DOHH2 (cell line): ENCODE results near the gene SLMAP.
"Not testable (repeated sequence)": the region's sequence is repeated elsewhere in the genome, so short reads cannot be mapped to it uniquely, and the experiment has no call there.

ENCODE experiments used
- H3F3A ChIP-seq: fragments of 200-600 bp; sonication (generic), shearing (Covaris generic); 2 replicates; pipeline ENCODE4 v1.6.0; 2016; ENCODE audit warnings: antibody characterized with exemption, mild to moderate bottlenecking; ENCODE audit not compliant: control insufficient read depth, insufficient read depth
- H3K27ac ChIP-seq: fragments of 200-600 bp; sonication (generic); 2 replicates; pipeline ENCODE4 v1.5.1; 2014; ENCODE audit warnings: low read depth, mild to moderate bottlenecking, low read length, moderate library complexity
- H3K27me3 ChIP-seq: fragments of 200-600 bp; sonication (generic); 2 replicates; pipeline ENCODE4 v1.6.1; 2014; ENCODE audit warnings: mild to moderate bottlenecking, low read length, mixed read lengths; ENCODE audit not compliant: control insufficient read depth
- H3K36me3 ChIP-seq: fragments of 200-600 bp; sonication (generic); 2 replicates; pipeline ENCODE4 v1.6.1; 2014; ENCODE audit warnings: mild to moderate bottlenecking, low read length, moderate library complexity, mixed read lengths; ENCODE audit not compliant: control insufficient read depth
- H3K4me1 ChIP-seq: fragments of 200-600 bp; sonication (generic); 2 replicates; pipeline ENCODE4 v1.6.1; 2014; ENCODE audit warnings: mild to moderate bottlenecking, low read length, mixed read lengths; ENCODE audit not compliant: control insufficient read depth
- H3K4me2 ChIP-seq: fragments of 200-600 bp; sonication (generic); 2 replicates; pipeline ENCODE4 v1.6.0; 2014; ENCODE audit warnings: mild to moderate bottlenecking, low read length, moderate library complexity
- H3K4me3 ChIP-seq: fragments of 200-600 bp; sonication (generic); 2 replicates; pipeline ENCODE4 v1.5.1; 2014; ENCODE audit warnings: mild to moderate bottlenecking, low read length, mixed read lengths
- H3K79me2 ChIP-seq: fragments of 200-600 bp; sonication (generic); 2 replicates; pipeline ENCODE4 v1.6.1; 2014; ENCODE audit warnings: mild to moderate bottlenecking, low read length, mixed read lengths; ENCODE audit not compliant: control insufficient read depth
- H3K9me2 ChIP-seq: fragments of 200-600 bp; sonication (generic); replicated peaks from 2 replicates; pipeline ENCODE4 v1.6.1; 2014; ENCODE audit warnings: mild to moderate bottlenecking, low read length, mixed read lengths; ENCODE audit not compliant: control insufficient read depth
- H3K9me3 ChIP-seq: fragments of 200-600 bp; sonication (generic); 2 replicates; pipeline ENCODE4 v1.6.1; 2014; ENCODE audit warnings: antibody characterized with exemption, low read length, mixed read lengths; ENCODE audit not compliant: control insufficient read depth, insufficient read depth
- H4K20me1 ChIP-seq: fragments of 200-600 bp; sonication (generic); 2 replicates; pipeline ENCODE4 v1.6.0; 2014; ENCODE audit warnings: low read depth, mild to moderate bottlenecking, antibody characterized with exemption, low read length, moderate library complexity; ENCODE audit not compliant: control insufficient read depth, insufficient read depth
- EZH2phosphoT487 ChIP-seq: fragments of 200-600 bp; sonication (generic); IDR thresholded peaks from 2 replicates; pipeline ENCODE4 v1.6.1; 2017; ENCODE audit warnings: borderline replicate concordance, mild to moderate bottlenecking, antibody characterized with exemption, low read length, moderate library complexity, mixed read lengths
- TF ChIP-seq, protein P1 (sequence below): fragments of 200-600 bp; sonication (generic); IDR thresholded peaks from one replicate; pipeline ENCODE4 v1.5.1; 2014; ENCODE audit warnings: antibody characterized with exemption, mild to moderate bottlenecking, low read depth, low read length; ENCODE audit not compliant: poor library complexity, severe bottlenecking

Gene SLMAP

DNA sequence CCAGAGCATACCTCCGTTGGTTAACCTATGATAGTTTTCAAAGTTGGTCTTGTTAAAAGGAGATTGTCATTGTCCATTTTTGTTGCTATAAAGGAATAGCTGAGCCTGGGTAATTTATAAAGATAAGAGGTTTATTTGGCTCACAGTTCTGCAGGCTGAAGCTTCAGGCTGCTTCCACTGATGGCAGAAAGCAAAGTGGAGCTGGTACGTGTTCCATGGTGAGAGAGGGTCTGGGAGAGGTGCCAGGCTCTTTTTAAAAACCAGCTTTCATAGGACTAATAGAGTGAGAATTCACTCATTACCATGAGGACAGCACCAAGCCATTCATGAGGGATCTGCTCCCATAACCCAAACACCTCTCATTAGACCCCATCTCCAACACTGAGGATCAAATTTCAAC, 107.3 kb downstream of the SLMAP start:
- Histone ChIP-seq H3K27me3 (no peaks in the 10 kb centered on the region), H4K20me1 (no peaks in the 10 kb centered on the region), H3K36me3 (peaks cover 31% of the 10 kb centered on the region), H3K4me3 (no peak overlapping the region), H3K27ac (no peak overlapping the region), H3K9me3 (no peaks in the 10 kb centered on the region), H3K79me2 (no peaks in the 10 kb centered on the region), H3F3A (no peaks in the 10 kb centered on the region), H3K9me2 (no peaks in the 10 kb centered on the region), H3K4me2 (no peak overlapping the region), H3K4me1 (no peaks in the 10 kb centered on the region)
- TF ChIP-seq, protein P1, sequence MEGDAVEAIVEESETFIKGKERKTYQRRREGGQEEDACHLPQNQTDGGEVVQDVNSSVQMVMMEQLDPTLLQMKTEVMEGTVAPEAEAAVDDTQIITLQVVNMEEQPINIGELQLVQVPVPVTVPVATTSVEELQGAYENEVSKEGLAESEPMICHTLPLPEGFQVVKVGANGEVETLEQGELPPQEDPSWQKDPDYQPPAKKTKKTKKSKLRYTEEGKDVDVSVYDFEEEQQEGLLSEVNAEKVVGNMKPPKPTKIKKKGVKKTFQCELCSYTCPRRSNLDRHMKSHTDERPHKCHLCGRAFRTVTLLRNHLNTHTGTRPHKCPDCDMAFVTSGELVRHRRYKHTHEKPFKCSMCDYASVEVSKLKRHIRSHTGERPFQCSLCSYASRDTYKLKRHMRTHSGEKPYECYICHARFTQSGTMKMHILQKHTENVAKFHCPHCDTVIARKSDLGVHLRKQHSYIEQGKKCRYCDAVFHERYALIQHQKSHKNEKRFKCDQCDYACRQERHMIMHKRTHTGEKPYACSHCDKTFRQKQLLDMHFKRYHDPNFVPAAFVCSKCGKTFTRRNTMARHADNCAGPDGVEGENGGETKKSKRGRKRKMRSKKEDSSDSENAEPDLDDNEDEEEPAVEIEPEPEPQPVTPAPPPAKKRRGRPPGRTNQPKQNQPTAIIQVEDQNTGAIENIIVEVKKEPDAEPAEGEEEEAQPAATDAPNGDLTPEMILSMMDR = no peak
- no peak for TF ChIP-seq EZH2phosphoT487

- Histone ChIP-seq H3K4me2 (no peak overlapping the region), H3K27me3 (no peaks in the 10 kb centered on the region), H3K27ac (no peak overlapping the region), H3K9me3 (no peaks in the 10 kb centered on the region), H3F3A (no peaks in the 10 kb centered on the region), H3K79me2 (no peaks in the 10 kb centered on the region), H3K9me2 (no peaks in the 10 kb centered on the region), H3K4me3 (no peak overlapping the region), H4K20me1 (no peaks in the 10 kb centered on the region), H3K4me1 (no peaks in the 10 kb centered on the region), H3K36me3 (peaks cover 22% of the 10 kb centered on the region)
- TF ChIP-seq, protein P1 = no peak
- TF ChIP-seq EZH2phosphoT487 = no peak
Measured at GRCh38 chr3:57864853-57865252, 108.7 kb downstream of the SLMAP start.

DNA sequence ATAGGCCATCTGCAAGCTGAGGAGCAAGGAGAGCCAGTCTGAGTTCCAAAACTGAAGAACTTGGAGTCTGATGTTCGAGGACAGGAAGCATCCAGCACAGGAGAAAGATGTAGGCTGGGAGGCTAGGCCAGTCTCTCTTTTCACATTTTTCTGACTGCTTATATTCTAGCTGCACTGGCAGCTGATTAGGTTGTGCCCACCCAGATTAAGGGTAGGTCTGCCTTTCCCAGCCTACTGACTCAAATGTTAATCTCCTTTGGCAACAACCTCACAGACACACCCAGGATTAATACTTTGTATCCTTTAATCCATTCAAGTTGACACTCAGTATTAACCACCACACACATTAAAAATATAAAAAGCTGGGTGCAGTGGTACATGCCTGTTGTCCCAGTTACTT, 113.0 kb downstream of the SLMAP start:
- not testable (repeated sequence) for H3K27me3 ChIP-seq, H3K4me1 ChIP-seq, H3K27ac ChIP-seq, H3K9me3 ChIP-seq, H3K9me2 ChIP-seq, H3K4me2 ChIP-seq, H4K20me1 ChIP-seq, H3K4me3 ChIP-seq, H3K79me2 ChIP-seq, H3F3A ChIP-seq
- peaks cover 13% of the 10 kb centered on the region for H3K36me3 ChIP-seq

- no peak for TF ChIP-seq EZH2phosphoT487
- TF ChIP-seq, protein P1 = no peak
- H3K9me3 ChIP-seq = no peaks in the 10 kb centered on the region
Measured at GRCh38 chr3:57872606-57873005, 116.5 kb downstream of the SLMAP start.

More at GRCh38 chr3:57872606-57873005, 116.5 kb downstream of the SLMAP start:
- Histone ChIP-seq H3K4me1 (no peaks in the 10 kb centered on the region), H3K79me2 (no peaks in the 10 kb centered on the region), H3K36me3 (no peaks in the 10 kb centered on the region; the same call in 1 of the 2 replicates), H3F3A (no peaks in the 10 kb centered on the region), H3K4me3 (no peak overlapping the region), H4K20me1 (no peaks in the 10 kb centered on the region), H3K4me2 (no peak overlapping the region), H3K27ac (no peak overlapping the region), H3K9me2 (no peaks in the 10 kb centered on the region), H3K27me3 (no peaks in the 10 kb centered on the region)
